GM21381 (cell line): ENCODE data around the gene AGAP1.
"Not testable (repeated sequence)": the region's sequence is repeated elsewhere in the genome, so short reads cannot be mapped to it uniquely, and the experiment has no call there.

Experiments used
- ATAC-seq: cut with Tn5 transposase; IDR thresholded peaks from one replicate; pipeline ENCODE4 v1.9.1; 2021; ENCODE audit warnings: mild to moderate bottlenecking, moderate library complexity; ENCODE audit not compliant: unreplicated experiment

The AGAP1 gene

GRCh38 chr2:235583925-235584637 lies 90.2 kb downstream of the AGAP1 start:
- ATAC-seq: no peak

GRCh38 chr2:235584638-235585007 lies 90.8 kb downstream of the AGAP1 start:
- no peak for ATAC-seq

DNA sequence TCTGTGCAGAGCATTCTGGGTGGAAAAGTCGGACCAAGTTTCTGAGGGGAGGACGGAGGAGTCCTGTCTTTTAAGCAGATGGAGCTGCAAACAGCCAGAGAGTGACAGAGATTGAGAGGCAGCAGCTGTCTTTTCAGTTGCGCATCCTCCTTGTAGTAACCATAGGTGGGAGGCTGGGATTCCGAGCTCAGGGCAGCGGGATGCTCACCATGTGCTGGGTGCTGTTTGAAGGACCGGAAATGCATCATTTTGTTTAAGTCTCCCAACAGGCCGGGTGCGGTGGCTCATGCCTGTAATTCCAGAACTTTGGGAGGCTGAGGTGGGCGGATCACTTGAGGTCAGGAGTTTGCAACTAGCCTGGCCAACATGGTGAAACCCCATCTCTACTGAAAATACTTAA lies 93.4 kb downstream of the AGAP1 start:
- ATAC-seq: no peak

DNA sequence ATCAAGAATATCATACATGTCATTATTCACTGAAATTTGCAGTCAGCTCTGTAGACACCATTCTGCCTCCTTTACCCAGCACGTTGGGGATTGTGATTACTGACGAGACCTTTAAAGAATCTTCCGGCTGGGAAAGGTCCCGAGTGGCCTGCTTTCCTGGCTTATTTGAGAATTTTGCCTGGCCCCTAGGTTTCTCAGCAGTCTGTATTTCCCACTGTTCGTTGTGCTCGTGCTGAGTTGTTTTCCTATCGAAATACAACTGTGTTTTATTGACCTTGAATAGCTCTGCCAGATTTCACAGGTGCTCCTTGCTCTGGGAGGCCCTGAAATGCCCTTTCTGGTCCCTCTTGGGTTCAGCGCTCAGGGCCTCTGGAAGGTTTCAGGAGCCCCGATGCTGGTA lies 94.9 kb downstream of the AGAP1 start:
- ATAC-seq: no peak

GRCh38 chr2:235591231-235591730 lies 97.4 kb downstream of the AGAP1 start:
- ATAC-seq: no peak

DNA sequence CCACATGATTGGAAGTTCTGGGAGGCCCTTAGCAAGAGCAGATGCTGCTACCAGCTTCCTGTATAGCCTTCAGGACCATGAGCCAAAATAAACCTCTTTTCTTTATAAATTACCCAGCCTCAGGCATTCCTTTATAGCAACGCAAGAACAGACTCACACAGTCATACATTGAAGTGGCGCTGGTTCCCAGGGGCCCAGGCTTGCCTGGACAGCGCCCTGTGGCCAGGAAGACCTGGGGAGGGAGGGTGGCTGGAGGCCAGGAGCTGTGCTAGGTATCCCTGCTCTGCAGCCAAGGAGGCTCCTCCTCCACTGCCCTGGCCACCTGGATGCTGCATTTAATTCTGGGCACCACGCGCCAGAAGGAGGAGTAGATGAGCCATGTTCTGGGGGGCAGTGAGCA lies 98.1 kb downstream of the AGAP1 start:
- ATAC-seq: no peak

DNA sequence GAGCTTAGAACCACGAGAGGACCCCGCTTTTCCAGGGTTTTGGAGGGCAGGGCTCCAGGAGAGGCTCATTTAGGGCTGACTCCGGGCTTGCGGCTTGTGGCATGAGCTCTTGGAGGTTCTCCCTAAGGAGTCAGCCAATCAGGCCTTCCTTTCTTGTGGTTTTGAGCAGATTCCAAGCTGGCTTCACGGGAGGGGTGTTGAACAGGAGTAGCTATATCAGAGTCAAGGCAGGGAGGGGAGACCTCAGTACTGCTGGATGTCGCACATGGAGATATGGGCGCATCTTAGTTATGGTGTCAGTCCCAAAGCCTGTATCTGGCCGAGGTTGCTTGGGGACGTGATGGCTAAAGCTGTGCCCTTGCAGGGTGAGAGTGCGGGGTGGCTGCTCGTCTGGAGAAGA lies 98.6 kb downstream of the AGAP1 start:
- no peak for ATAC-seq

DNA sequence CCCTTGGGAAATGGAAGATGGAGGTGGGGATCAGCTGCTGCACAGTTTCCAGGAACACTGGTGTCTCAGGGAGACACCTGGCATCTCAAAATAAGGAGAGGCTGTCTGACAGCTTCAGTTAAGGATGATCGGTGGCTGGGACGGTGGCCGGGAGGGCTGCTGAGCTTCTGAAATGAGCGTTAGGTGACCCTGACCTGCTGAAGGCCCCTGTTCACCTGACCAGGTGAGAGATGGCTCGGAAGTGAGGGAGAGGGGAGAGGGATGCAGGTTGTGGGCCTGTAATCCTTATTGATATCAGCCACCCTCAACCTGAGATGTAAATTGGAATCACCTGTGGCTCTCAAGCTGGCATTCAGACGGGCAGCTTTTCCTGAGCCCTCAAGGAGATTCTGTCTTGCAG lies 99.0 kb downstream of the AGAP1 start:
- no peak for ATAC-seq

GRCh38 chr2:235594041-235594440 lies 100.2 kb downstream of the AGAP1 start:
- ATAC-seq: no peak

DNA sequence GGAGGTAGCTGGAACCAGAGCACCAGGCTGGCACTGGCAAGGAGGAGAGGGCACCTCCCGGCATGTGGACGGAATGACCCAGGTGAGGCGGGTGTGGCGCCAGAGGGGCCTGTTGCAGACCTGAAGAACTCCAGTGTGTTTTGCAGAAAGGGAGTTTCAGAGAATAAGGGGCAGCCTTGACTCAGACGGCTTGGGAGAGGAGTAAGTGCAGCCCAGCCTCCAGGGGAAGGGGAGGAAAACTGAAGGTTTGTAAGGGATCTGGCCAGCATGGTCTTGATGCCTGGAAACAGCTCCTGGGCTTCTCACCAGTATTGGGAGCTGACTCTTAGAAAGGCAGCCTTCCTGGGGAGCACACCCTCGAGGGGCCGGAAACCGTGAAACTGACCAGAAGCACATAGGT lies 101.1 kb downstream of the AGAP1 start:
- no peak for ATAC-seq

GRCh38 chr2:235595422-235596010 lies 101.7 kb downstream of the AGAP1 start:
- no peak for ATAC-seq

- no peak for ATAC-seq
Observed at GRCh38 chr2:235596272-235596671, 102.4 kb downstream of the AGAP1 start.

DNA sequence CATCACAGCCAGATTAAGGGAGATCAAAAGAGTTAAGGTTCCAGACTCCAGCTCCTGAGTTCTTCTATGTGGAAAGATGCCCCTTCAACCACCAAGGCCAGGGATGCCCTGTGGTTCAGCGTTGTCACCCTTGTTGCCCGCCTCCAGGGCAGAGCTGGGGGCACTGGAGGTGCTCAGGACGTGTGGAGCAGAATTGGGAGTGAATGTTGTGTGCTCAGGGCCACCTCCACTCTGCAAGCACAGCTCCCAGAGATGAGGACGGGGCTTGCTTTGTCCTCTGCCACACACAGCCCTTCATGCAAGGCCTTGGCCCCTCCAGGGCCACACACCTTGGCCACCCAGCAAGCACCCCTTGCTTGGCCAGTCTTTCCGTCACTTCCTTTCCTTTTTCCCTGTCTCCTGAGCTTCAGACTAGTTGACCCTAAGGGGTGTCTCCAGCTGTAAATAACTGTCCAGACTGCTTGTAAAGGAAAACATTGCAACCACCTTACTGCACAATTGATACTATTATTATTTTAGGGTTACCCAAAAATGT lies 103.3 kb downstream of the AGAP1 start:
- no peak for ATAC-seq

DNA sequence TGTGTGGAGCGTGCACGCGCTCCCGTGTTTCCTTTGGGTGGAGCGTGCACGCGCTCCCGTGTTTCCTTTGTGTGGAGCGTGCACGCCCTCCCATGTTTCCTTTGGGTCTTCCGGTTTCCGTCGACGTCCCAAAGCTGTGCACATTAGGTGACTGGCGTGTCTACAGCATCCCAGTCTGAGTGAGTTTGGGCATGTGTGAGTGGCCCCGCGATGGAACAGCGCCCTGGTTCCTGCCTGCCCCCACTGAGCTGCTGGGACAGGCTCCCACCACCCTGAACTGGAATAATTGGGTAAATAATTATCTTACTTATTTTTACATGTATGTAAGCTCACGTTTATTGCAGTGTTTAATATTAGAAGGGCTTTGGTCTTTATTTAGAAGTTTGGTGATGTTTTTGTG lies 104.2 kb downstream of the AGAP1 start:
- ATAC-seq: no peak

GRCh38 chr2:235598532-235599531 lies 105.0 kb downstream of the AGAP1 start:
- ATAC-seq: no peak

DNA sequence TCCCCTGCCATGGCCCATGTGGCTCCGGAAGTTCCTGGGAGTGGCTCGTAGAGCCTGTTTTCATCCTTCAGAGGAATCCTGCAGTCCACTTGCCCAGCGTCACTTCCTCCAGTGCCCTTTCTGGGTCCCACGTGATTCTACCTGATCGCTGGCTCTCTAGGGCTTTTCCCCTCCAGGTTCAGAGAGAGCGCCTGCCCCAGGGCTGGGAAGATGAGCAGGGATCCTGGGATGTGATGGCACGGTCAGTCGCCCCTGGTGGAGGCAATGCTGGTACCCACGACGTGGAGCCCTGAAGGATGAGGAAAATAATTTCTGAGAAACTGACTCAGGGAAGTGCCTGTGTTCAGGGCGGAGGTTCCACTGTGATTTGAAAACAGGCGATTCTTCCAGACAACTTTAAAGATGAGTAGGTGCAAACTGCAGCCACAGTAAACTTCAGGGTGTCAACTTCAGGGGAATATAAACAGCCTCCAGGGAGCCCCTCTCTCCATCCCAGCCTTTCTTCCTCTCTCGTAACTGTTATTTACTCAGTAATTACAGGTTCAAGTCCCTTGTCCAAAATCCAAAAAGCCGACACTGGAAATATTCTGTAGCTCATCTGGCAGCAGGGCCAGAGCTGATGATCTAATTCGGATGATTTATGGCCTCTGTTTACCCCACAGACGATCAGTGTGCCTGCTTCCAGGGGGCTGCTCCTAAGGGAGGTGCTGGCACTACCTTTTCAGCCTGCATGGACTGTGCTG lies 105.9 kb downstream of the AGAP1 start:
- ATAC-seq: no peak

DNA sequence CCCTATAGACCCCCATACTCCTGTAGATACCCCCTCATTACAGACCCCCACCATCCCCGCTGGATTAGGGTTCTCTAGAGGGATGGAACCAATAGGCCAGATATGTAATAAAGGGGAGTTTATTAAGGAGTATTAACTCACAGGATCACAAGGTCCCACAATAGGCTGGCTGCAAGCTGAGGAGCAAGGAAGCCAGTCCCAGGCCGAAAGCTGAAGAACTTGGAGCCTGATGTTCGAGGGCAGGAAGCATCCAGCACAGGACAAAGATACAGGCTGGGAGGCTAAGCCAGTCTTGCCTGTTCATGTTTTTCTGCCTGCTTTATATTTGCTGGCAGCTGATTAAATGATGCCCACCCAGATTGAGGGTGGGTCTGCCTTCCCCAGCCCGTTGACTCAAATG lies 106.6 kb downstream of the AGAP1 start:
- no peak for ATAC-seq

DNA sequence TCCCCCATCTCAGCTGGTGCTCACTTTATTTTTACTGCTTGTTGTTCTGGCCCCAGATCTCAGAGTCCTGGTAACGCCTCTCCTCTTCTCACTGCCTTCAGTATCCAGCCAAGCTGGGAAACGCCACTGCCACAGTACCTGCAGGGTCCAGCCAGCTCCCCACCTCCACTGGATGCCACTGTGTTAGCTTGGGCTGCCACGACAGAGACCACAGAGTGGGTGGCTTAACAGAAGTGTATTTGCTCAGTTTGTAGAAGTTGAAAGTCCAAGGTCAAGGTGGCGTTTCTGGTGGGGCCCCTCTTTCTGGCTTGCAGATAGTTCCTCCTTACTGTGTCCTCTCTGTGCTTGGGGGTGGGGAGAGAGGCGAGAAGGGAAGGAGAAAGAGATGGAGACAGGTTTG lies 107.1 kb downstream of the AGAP1 start:
- ATAC-seq: no peak

- ATAC-seq: no peak
Observed at GRCh38 chr2:235601960-235602704, 108.3 kb downstream of the AGAP1 start.

GRCh38 chr2:235602971-235603370 lies 109.1 kb downstream of the AGAP1 start:
- not testable (repeated sequence) for ATAC-seq
